ENCODE data around the gene ACACA. TPM values are rescaled to one million over a fixed set of nuclear protein-coding genes. Genes with fewer than 3 reads are reported as not detected.

The ACACA gene
- total and polyA plus RNA-seq, 9 of the 15 experiments (the other 6 are each of a cell fraction or from before 2014, with no cell fraction given), result 35.9 to 135 (median 88.4) TPM

DNA sequence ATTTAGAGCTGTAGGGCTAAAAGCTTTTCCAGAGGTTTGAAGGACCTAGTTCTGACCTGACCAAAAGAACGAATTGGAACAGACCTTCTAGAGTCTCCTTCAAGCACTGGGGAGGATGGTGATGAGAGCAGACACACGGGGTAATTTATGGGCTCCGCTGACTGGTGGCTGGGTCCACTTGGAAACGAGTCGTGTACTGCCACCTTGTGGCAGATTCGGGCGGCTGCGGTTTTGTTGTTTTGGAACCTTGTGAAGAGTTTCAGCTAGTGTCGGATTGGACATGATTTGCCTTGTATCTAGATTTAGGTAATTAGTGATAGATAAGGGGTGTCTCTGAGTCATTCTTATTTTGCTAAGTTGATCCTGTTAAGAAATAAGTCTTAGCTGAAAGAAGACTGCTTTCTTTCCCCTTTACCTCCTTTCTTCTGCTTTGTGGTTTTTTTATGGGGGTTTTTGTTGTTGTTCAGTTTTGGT, 359.0 kb downstream of the ACACA start (continued):
- TF ChIP-seq, protein P1, sequence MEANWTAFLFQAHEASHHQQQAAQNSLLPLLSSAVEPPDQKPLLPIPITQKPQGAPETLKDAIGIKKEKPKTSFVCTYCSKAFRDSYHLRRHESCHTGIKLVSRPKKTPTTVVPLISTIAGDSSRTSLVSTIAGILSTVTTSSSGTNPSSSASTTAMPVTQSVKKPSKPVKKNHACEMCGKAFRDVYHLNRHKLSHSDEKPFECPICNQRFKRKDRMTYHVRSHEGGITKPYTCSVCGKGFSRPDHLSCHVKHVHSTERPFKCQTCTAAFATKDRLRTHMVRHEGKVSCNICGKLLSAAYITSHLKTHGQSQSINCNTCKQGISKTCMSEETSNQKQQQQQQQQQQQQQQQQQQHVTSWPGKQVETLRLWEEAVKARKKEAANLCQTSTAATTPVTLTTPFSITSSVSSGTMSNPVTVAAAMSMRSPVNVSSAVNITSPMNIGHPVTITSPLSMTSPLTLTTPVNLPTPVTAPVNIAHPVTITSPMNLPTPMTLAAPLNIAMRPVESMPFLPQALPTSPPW (CRISPR knock-in tag; IDR thresholded peaks at IDR 0.05), result peak; percentile 18; the same call in 1 of the 2 replicates
- TF ChIP-seq, protein P2, sequence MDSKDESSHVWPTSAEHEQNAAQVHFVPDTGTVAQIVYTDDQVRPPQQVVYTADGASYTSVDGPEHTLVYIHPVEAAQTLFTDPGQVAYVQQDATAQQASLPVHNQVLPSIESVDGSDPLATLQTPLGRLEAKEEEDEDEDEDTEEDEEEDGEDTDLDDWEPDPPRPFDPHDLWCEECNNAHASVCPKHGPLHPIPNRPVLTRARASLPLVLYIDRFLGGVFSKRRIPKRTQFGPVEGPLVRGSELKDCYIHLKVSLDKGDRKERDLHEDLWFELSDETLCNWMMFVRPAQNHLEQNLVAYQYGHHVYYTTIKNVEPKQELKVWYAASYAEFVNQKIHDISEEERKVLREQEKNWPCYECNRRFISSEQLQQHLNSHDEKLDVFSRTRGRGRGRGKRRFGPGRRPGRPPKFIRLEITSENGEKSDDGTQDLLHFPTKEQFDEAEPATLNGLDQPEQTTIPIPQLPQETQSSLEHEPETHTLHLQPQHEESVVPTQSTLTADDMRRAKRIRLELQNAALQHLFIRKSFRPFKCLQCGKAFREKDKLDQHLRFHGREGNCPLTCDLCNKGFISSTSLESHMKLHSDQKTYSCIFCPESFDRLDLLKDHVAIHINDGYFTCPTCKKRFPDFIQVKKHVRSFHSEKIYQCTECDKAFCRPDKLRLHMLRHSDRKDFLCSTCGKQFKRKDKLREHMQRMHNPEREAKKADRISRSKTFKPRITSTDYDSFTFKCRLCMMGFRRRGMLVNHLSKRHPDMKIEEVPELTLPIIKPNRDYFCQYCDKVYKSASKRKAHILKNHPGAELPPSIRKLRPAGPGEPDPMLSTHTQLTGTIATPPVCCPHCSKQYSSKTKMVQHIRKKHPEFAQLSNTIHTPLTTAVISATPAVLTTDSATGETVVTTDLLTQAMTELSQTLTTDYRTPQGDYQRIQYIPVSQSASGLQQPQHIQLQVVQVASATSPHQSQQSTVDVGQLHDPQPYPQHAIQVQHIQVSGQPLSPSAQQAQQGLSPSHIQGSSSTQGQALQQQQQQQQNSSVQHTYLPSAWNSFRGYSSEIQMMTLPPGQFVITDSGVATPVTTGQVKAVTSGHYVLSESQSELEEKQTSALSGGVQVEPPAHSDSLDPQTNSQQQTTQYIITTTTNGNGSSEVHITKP (IDR thresholded peaks at IDR 0.05; ENCODE audit: partially characterized antibody), result peak; percentile 12
- TF ChIP-seq, protein P3, sequence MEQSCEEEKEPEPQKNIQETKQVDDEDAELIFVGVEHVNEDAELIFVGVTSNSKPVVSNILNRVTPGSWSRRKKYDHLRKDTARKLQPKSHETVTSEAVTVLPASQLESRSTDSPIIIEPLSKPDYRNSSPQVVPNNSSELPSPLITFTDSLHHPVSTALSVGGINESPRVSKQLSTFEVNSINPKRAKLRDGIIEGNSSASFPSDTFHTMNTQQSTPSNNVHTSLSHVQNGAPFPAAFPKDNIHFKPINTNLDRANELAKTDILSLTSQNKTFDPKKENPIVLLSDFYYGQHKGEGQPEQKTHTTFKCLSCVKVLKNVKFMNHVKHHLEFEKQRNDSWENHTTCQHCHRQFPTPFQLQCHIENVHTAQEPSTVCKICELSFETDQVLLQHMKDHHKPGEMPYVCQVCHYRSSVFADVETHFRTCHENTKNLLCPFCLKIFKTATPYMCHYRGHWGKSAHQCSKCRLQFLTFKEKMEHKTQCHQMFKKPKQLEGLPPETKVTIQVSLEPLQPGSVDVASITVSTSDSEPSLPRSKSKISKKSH (CRISPR knock-in tag; IDR thresholded peaks at IDR 0.05), result no peak
- TF ChIP-seq STAG1 (CRISPR knock-in tag; IDR thresholded peaks at IDR 0.05; ENCODE audit: borderline replicate concordance), result peak; percentile 60; the same call in 1 of the 2 replicates
- TF ChIP-seq XRCC3 (IDR thresholded peaks at IDR 0.05), result no peak
- 0 out of 2 replicates have a peak, but pooled peaks have one; percentile 12 for TF ChIP-seq TEAD4 (IDR thresholded peaks at IDR 0.05; ENCODE audit: low read length)
- no peak for TF ChIP-seq TEAD4 (CRISPR knock-in tag; IDR thresholded peaks at IDR 0.05; ENCODE audit: borderline replicate concordance)
- no peak for TF ChIP-seq MXI1 (IDR thresholded peaks at IDR 0.05; ENCODE audit: low read depth, low read length)
- TF ChIP-seq, protein P4, sequence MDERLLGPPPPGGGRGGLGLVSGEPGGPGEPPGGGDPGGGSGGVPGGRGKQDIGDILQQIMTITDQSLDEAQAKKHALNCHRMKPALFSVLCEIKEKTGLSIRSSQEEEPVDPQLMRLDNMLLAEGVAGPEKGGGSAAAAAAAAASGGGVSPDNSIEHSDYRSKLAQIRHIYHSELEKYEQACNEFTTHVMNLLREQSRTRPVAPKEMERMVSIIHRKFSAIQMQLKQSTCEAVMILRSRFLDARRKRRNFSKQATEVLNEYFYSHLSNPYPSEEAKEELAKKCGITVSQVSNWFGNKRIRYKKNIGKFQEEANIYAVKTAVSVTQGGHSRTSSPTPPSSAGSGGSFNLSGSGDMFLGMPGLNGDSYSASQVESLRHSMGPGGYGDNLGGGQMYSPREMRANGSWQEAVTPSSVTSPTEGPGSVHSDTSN (CRISPR knock-in tag; IDR thresholded peaks at IDR 0.05; ENCODE audit: low read depth), result peak; percentile 71
- TF ChIP-seq, protein P4 (tag; conservative IDR thresholded peaks at IDR 0.05; ENCODE audit: low read depth), result peak; percentile 99
- TF ChIP-seq GATAD2A (IDR thresholded peaks at IDR 0.05), result no peak
- TF ChIP-seq DIDO1 (tag; IDR thresholded peaks at IDR 0.05; ENCODE audit: low read depth), result no peak
- TF ChIP-seq ASH1L (IDR thresholded peaks at IDR 0.05; ENCODE audit: borderline replicate concordance, low read depth, partially characterized antibody), result no peak
- TF ChIP-seq ZFP1 (CRISPR knock-in tag; IDR thresholded peaks at IDR 0.05), result no peak
- TF ChIP-seq NR4A1 (CRISPR knock-in tag; IDR thresholded peaks at IDR 0.05), result no peak
- no peak for TF ChIP-seq NR4A1 (tag; IDR thresholded peaks at IDR 0.05)
- TF ChIP-seq RBM22 (IDR thresholded peaks at IDR 0.05; ENCODE audit: low read depth, low read length, poor library complexity, severe bottlenecking), result no peak
- TF ChIP-seq ZNF586 (CRISPR knock-in tag; conservative IDR thresholded peaks at IDR 0.05), result no peak
- TF ChIP-seq SOX6 (IDR thresholded peaks at IDR 0.05), result 0 out of 2 replicates have a peak, but pooled peaks have one; percentile 32
- TF ChIP-seq HDAC2 (IDR thresholded peaks at IDR 0.05), result 0 out of 2 replicates have a peak, but pooled peaks have one; percentile 15

All from K562 (cell line).